Effector memory CD8-positive, alpha-beta T cell (primary cell): ENCODE measurements around the gene CRACDL.

Experiments used
- ATAC-seq: fragments of 150-1000 bp; cut with Tn5 transposase; replicated peaks from 2 replicates; pipeline ENCODE4 v1.10.0; 2021; ENCODE audit warnings: mild to moderate bottlenecking, moderate library complexity
- DNase-seq, 3 experiments: peaks; one replicate each; pipeline ENCODE4 v3.0.0; 2021
- H3K27ac Mint-ChIP-seq, 2 donors: one replicate each; pipeline ENCODE4 v1.8.0; 2022; ENCODE audit warnings: mild to moderate bottlenecking in 2 of 2, mixed read lengths in 2 of 2, moderate library complexity in 2 of 2
- H3K27me3 Mint-ChIP-seq, 2 donors: one replicate each; pipeline ENCODE4 v1.8.0; 2022; ENCODE audit warnings: mixed read lengths in 2 of 2
- H3K36me3 Mint-ChIP-seq: one replicate; pipeline ENCODE4 v1.8.0; 2022; ENCODE audit warnings: mild to moderate bottlenecking, moderate library complexity, mixed read lengths; ENCODE audit not compliant: insufficient read depth
- H3K4me1 Mint-ChIP-seq, 2 donors: one replicate each; pipeline ENCODE4 v1.8.0; 2022; ENCODE audit warnings: low read depth in 2 of 2, mixed read lengths in 2 of 2
- H3K4me3 Mint-ChIP-seq, 2 donors: one replicate each; pipeline ENCODE4 v1.8.0; 2022; ENCODE audit warnings: mild to moderate bottlenecking in 2 of 2, mixed read lengths in 2 of 2, moderate library complexity in 2 of 2
- H3K9me3 Mint-ChIP-seq, 2 donors: one replicate each; pipeline ENCODE4 v1.8.0; 2022; ENCODE audit warnings: mixed read lengths in 2 of 2
- total RNA-seq, 9 experiments: gene quantifications; one replicate each; lab custom pipeline; 2026; lab: John Stamatoyannopoulos, UW

The CRACDL gene
- 0.26 to 6.9 (median 2.3) reads per million in 9 experiments for total RNA-seq

GRCh38 chr2:98935777-98936352 lies at the start of gene CRACDL:
CRACDL (minus strand) TSS chr2:98936225; CDS start chr2:98846800, 89,425 bp downstream.
- no peaks in the 10 kb centered on the region for H3K9me3 Mint-ChIP-seq
- H3K36me3 Mint-ChIP-seq, result no peaks in the 10 kb centered on the region
- ATAC-seq (peak; percentile 57), DNase-seq (no peak)
- peaks cover 4 to 7% of the 10 kb centered on the region in 2 donors for H3K4me1 Mint-ChIP-seq
- peaks cover 73 to 88% of the 10 kb centered on the region in 2 donors for H3K27me3 Mint-ChIP-seq
- H3K4me3 Mint-ChIP-seq, result peak within 1 kb of the TSS; percentile 72 to 75
- H3K27ac Mint-ChIP-seq, result no peak within 1 kb of the TSS

DNA sequence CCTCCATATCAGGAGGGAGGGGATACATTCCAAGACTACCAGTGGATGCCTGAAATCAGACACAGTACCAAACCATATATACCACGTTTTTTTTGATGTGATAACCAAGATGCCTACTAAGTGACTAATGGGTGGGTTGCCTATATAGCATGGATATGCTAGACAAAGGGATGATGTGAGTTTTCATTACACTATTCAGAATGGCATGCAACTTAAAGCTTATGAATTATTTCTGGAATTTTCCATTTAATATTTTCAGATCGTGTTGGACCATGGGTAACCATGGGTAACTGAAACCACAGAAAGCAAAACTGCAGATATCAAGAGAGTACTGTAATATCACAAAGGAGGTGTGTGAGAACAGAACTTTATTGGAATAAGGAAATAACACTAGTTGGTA lies 39.6 kb upstream of the CRACDL start:
- Mint-ChIP-seq H3K4me1 (no peaks in the 10 kb centered on the region), H3K27ac (no peak overlapping the region), H3K9me3 (peaks cover 8 to 17% of the 10 kb centered on the region in 2 donors), H3K4me3 (no peak overlapping the region), H3K27me3 (peaks cover 30 to 51% of the 10 kb centered on the region in 2 donors), H3K36me3 (no peaks in the 10 kb centered on the region)
- DNase-seq, result no peak
- ATAC-seq, result no peak

DNA sequence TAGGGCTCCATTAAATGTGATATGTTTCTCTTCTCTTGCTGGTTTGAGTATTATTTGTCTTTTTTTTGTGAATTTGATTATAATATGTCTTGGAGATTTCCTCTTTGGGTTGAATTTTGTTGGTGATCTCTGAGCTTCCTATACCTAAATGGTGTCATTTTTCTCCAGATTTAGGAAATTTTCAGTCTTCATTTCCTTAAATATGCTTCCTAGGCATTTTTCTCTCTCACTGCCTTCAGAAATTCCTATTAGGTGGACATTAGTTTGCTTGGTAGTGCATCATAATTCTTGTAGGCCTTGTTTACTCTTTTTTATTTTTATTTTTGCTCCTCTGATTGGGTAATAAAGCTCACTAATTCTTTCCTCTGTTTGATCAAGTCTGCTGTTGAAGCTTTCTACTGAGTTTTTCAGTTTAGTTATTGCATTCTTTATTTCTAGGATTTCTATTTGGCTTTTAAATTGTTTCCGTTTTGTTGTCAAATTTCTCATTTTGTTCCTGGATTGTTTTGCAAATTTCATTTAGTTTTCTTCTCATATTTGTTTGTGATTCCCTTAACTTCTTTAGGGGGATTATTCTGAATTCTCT lies 36.6 kb upstream of the CRACDL start:
- Mint-ChIP-seq H3K4me1 (no peaks in the 10 kb centered on the region), H3K4me3 (no peak overlapping the region), H3K9me3 (peaks cover 8 to 24% of the 10 kb centered on the region in 2 donors), H3K36me3 (no peaks in the 10 kb centered on the region), H3K27me3 (peaks cover 23 to 70% of the 10 kb centered on the region in 2 donors), H3K27ac (no peak overlapping the region)
- no peak for DNase-seq
- ATAC-seq, result no peak

GRCh38 chr2:98959810-98960507 lies 23.9 kb upstream of the CRACDL start:
- Mint-ChIP-seq H3K36me3 (no peaks in the 10 kb centered on the region), H3K4me3 (no peak overlapping the region), H3K9me3 (peaks cover 0 to 6% of the 10 kb centered on the region in 2 donors), H3K27me3 (peaks cover 10 to 12% of the 10 kb centered on the region in 2 donors), H3K27ac (no peak overlapping the region), H3K4me1 (no peaks in the 10 kb centered on the region)
- no peak for ATAC-seq
- no peak for DNase-seq

DNA sequence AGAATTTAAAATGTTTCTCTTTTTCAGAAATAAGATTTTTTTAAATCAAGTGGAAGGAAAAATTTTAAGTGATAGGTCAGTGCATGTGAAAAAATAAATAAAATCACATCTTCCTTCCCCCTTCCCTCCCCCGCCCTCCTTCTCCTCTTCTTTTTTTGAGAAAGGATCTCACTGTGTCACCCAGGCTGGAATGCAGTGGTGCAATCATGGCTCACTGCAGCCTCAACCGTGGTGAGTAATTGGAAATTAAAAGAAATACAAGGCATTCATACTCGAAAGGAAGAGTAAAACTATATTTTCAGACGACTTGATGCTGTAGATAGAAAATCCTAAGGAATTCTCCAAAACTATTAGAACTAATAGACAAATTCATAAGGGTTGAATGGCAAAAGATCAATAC lies 16.9 kb upstream of the CRACDL start:
- Mint-ChIP-seq H3K36me3 (no peaks in the 10 kb centered on the region), H3K27me3 (peaks cover 38 to 64% of the 10 kb centered on the region in 2 donors), H3K9me3 (no peaks in the 10 kb centered on the region), H3K4me3 (no peak overlapping the region), H3K27ac (no peak overlapping the region), H3K4me1 (no peaks in the 10 kb centered on the region)
- ATAC-seq (no peak), DNase-seq (no peak)

GRCh38 chr2:98948956-98949739 lies 13.1 kb upstream of the CRACDL start:
- H3K27me3 Mint-ChIP-seq, result peaks cover 49 to 77% of the 10 kb centered on the region in 2 donors
- H3K27ac Mint-ChIP-seq, result no peak overlapping the region
- H3K4me3 Mint-ChIP-seq, result no peak overlapping the region
- H3K36me3 Mint-ChIP-seq, result no peaks in the 10 kb centered on the region
- no peaks in the 10 kb centered on the region for H3K4me1 Mint-ChIP-seq
- no peak for ATAC-seq
- DNase-seq, result no peak
- no peaks in the 10 kb centered on the region for H3K9me3 Mint-ChIP-seq

DNA sequence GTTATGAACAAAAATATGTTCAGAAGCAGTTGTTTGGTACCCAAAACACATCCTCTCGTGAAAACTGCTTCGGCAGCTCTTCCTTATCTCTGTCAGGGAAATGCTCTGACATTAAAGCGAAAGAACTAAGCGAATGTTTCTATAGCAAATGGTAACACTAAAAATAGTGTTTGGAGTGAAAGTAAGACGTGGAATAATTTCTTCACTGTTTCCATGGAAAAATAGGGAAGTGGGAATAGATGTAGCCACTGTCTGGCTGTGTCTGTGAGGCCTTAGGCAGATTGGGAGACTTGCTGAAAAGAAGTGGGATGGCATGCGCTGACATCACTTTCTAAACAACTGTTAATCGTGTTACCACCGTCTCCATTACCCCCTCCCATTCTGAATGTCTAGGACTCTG lies 11.5 kb upstream of the CRACDL start:
- ATAC-seq, result no peak
- H3K36me3 Mint-ChIP-seq, result no peaks in the 10 kb centered on the region
- H3K4me3 Mint-ChIP-seq, result no peak overlapping the region
- DNase-seq, result no peak
- peaks cover 49 to 75% of the 10 kb centered on the region in 2 donors for H3K27me3 Mint-ChIP-seq
- H3K4me1 Mint-ChIP-seq, result no peaks in the 10 kb centered on the region
- no peak overlapping the region for H3K27ac Mint-ChIP-seq
- no peaks in the 10 kb centered on the region for H3K9me3 Mint-ChIP-seq

GRCh38 chr2:98946855-98947254 lies 10.8 kb upstream of the CRACDL start:
- DNase-seq (no peak), ATAC-seq (no peak)
- Mint-ChIP-seq H3K27me3 (peaks cover 45 to 69% of the 10 kb centered on the region in 2 donors), H3K9me3 (no peaks in the 10 kb centered on the region), H3K4me3 (no peak overlapping the region), H3K27ac (no peak overlapping the region), H3K4me1 (no peaks in the 10 kb centered on the region), H3K36me3 (no peaks in the 10 kb centered on the region)

GRCh38 chr2:98944775-98945174 lies 8.8 kb upstream of the CRACDL start:
- no peak overlapping the region for H3K4me3 Mint-ChIP-seq
- no peaks in the 10 kb centered on the region for H3K9me3 Mint-ChIP-seq
- H3K4me1 Mint-ChIP-seq, result no peaks in the 10 kb centered on the region
- no peaks in the 10 kb centered on the region for H3K36me3 Mint-ChIP-seq
- ATAC-seq, result no peak
- DNase-seq, result no peak
- H3K27ac Mint-ChIP-seq, result no peak overlapping the region
- peaks cover 39 to 56% of the 10 kb centered on the region in 2 donors for H3K27me3 Mint-ChIP-seq

- Mint-ChIP-seq H3K9me3 (no peaks in the 10 kb centered on the region), H3K27me3 (peaks cover 37 to 58% of the 10 kb centered on the region in 2 donors), H3K36me3 (no peaks in the 10 kb centered on the region), H3K4me3 (no peak overlapping the region), H3K4me1 (peaks cover 4 to 7% of the 10 kb centered on the region in 2 donors), H3K27ac (no peak overlapping the region)
- ATAC-seq, result no peak
- DNase-seq, result no peak
Measured at GRCh38 chr2:98940102-98940501, 4.1 kb upstream of the CRACDL start.

DNA sequence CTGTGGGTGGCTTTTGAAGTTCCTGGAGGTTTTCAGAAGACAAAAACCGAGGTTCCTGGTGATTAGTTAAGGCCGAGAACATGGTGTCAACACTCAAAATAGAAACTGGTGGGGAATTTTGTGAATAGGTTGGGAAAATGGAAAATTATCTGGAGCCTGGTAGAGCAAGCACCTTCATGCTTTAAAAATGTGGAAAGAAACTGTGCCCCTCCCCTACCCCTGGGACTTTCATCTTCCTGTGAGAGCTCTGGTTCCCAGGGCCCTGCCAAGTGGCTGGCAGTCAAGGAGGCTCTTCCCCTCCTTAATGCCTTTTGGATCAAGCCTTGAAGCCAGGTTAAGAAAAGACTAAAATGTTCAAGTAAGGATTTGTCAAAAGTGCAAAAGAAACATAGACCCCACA lies 1.9 kb upstream of the CRACDL start:
- Mint-ChIP-seq H3K4me1 (peaks cover 4 to 7% of the 10 kb centered on the region in 2 donors), H3K27ac (no peak overlapping the region), H3K9me3 (no peaks in the 10 kb centered on the region), H3K4me3 (peak overlapping the region; percentile 72 to 75), H3K27me3 (peaks cover 59 to 70% of the 10 kb centered on the region in 2 donors), H3K36me3 (no peaks in the 10 kb centered on the region)
- ATAC-seq (no peak), DNase-seq (no peak)

DNA sequence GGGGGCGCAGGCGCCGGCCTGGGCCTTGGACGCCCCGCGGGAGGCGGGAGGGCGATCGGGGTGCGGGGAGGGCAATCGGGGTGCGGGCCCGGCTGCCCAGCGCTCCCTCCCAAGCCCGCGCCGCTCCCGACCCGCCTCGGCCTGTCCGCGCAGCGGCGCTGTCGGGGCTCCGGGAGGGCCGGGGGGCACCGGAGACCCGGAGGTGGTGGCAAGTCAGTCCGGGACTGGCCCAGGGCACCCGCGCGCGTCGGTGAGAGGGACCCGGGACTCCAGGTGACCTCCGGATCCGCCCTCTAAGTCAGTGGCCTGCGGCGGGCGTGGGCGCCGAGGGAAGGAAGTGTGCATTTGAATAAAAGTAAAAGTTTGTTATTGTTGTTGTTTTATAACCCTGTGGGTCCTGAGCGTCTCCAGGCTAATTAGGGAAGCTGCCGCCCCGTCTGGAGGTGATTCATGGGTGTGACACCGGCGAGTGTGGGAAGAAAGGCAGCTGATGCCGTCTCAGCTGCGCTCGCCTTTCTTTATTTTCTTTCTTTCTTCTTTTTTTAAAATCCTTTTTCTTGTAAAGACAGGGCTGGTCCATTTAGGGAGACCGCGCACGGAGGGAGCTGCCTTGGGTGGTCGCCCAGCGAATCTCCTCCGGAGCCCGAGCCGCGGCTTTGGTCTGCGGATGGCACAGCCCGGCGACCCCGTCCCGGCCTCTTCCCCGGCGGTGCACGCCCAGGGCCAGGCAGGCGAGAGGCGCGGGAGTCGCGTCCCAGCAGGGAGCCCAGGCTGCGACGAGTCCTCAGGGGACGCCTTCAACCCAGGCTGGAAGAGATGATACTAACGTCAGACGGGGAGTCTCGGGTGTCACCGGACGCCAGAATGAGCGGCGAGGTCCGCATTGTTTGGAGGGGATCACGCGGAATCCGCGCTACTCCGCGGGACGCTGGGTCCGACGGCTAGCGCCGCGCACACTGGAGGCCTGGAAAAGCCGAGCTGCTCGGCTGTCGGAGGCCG lies 627 bp upstream of the CRACDL start:
- DNase-seq, result no peak
- ATAC-seq, result peak; percentile 75
- Mint-ChIP-seq H3K27ac (no peak overlapping the region), H3K4me3 (peak overlapping the region; percentile 72 to 75), H3K27me3 (peaks cover 68 to 82% of the 10 kb centered on the region in 2 donors), H3K36me3 (no peaks in the 10 kb centered on the region), H3K9me3 (no peaks in the 10 kb centered on the region), H3K4me1 (peaks cover 4 to 7% of the 10 kb centered on the region in 2 donors)
